PFSK-1 (cell line): Measurements from ENCODE around the gene MEF2C.

ENCODE experiments used
- POLR2AphosphoS5 ChIP-seq: IDR thresholded peaks from 2 replicates; pipeline ENCODE4 v1.6.1; 2012; ENCODE audit warnings: low read depth, mild to moderate bottlenecking, control low read depth, low read length, moderate library complexity
- REST ChIP-seq, 2 experiments: IDR thresholded peaks; 2 replicates each; pipeline versions ENCODE4 v1.6.1 to v1.8.0; 2011 to 2012; ENCODE audit warnings: low read depth in 2 of 2, low read length in 2 of 2, control low read depth in 1 of 2, inconsistent platforms in 1 of 2, mild to moderate bottlenecking in 1 of 2, moderate library complexity in 1 of 2; ENCODE audit not compliant: insufficient read depth in 1 of 2
- TAF1 ChIP-seq: IDR thresholded peaks from 2 replicates; pipeline ENCODE4 v1.6.1; 2012; ENCODE audit warnings: low read length, control low read depth, borderline replicate concordance; ENCODE audit not compliant: insufficient read depth

- TF ChIP-seq POLR2AphosphoS5 (no peak), TAF1 (no peak), REST (IDR thresholded peaks at IDR 0.05; ENCODE audit: insufficient read depth in 1 of 2, low read depth in 2 of 2, low read length in 2 of 2) (no peak)
Measured at GRCh38 chr5:88825584-88826315, 57.2 kb downstream of the MEF2C start.
